Measurements from ENCODE around the gene AFAP1.

AFAP1 gene

GRCh38 chr4:7710126-7710525 lies 229.5 kb downstream of the AFAP1 start:
- TF ChIP-seq, protein P1, sequence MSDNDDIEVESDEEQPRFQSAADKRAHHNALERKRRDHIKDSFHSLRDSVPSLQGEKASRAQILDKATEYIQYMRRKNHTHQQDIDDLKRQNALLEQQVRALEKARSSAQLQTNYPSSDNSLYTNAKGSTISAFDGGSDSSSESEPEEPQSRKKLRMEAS (IDR thresholded peaks at IDR 0.05) = no peak
- TF ChIP-seq RAD21 (IDR thresholded peaks at IDR 0.05; ENCODE audit: low read depth) = no peak
- no peak for TF ChIP-seq EGR1 (IDR thresholded peaks at IDR 0.05)
- TF ChIP-seq EP300 (IDR thresholded peaks at IDR 0.05; ENCODE audit: borderline replicate concordance) = no peak
- no peak for TF ChIP-seq FOXM1 (IDR thresholded peaks at IDR 0.05; ENCODE audit: borderline replicate concordance, low read depth)
- no peak for TF ChIP-seq TCF12 (IDR thresholded peaks at IDR 0.05; ENCODE audit: low read depth)
- TF ChIP-seq ZBTB7A (IDR thresholded peaks at IDR 0.05; ENCODE audit: low read depth) = no peak
- no peak for TF ChIP-seq NFIC (IDR thresholded peaks at IDR 0.05)
- no peak for TF ChIP-seq TEAD4 (IDR thresholded peaks at IDR 0.05)
- no peak for TF ChIP-seq CEBPB (IDR thresholded peaks at IDR 0.05)
- no peak for TF ChIP-seq YY1 (IDR thresholded peaks at IDR 0.05; ENCODE audit: low read depth)
- no peak for TF ChIP-seq TAF1 (IDR thresholded peaks at IDR 0.05; ENCODE audit: low read depth)
- TF ChIP-seq REST (IDR thresholded peaks at IDR 0.05; ENCODE audit: low read depth) = no peak
- TF ChIP-seq, protein P2, sequence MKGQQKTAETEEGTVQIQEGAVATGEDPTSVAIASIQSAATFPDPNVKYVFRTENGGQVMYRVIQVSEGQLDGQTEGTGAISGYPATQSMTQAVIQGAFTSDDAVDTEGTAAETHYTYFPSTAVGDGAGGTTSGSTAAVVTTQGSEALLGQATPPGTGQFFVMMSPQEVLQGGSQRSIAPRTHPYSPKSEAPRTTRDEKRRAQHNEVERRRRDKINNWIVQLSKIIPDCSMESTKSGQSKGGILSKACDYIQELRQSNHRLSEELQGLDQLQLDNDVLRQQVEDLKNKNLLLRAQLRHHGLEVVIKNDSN (IDR thresholded peaks at IDR 0.05) = no peak
- no peak for TF ChIP-seq CREB1 (IDR thresholded peaks at IDR 0.05; ENCODE audit: low read depth)

- TF ChIP-seq NFIC (IDR thresholded peaks at IDR 0.05) (no peak), ZBTB7A (IDR thresholded peaks at IDR 0.05; ENCODE audit: low read depth) (no peak), TEAD4 (IDR thresholded peaks at IDR 0.05) (no peak)
- TF ChIP-seq, protein P1 (IDR thresholded peaks at IDR 0.05) = no peak
Measured at GRCh38 chr4:7709431-7709830, 230.2 kb downstream of the AFAP1 start.

DNA sequence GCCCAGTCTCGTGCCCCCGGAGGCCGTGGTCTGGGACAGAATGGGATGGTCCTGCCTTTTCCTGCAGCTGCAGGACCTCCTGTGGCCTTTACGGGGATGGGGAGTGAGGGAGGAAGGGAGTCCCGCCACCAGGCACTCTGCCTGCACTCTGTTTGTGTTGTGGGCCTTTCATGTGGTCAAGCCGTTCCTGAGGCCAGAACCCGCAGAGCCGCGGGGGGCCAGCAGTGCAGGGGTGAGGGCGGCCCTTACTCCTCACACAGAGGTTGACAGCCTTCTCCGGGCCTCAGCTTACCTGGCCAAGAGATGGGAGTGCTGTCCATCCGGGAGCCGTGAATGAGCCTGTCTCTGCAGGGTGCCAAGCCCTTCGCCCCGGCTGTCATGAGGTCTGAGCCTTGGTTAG lies 230.7 kb downstream of the AFAP1 start:
- TF ChIP-seq NFIC (IDR thresholded peaks at IDR 0.05) (no peak), TEAD4 (IDR thresholded peaks at IDR 0.05) (no peak), EGR1 (IDR thresholded peaks at IDR 0.05) (no peak), EP300 (IDR thresholded peaks at IDR 0.05; ENCODE audit: borderline replicate concordance) (no peak), TAF1 (IDR thresholded peaks at IDR 0.05; ENCODE audit: low read depth) (no peak), CEBPB (IDR thresholded peaks at IDR 0.05) (no peak), YY1 (IDR thresholded peaks at IDR 0.05; ENCODE audit: low read depth) (no peak), RAD21 (IDR thresholded peaks at IDR 0.05; ENCODE audit: low read depth) (no peak)
- TF ChIP-seq, protein P2 (IDR thresholded peaks at IDR 0.05) = no peak
